GM21717 (cell line): Measurements from ENCODE around the gene PTPRN2.
"Not testable (repeated sequence)": the region's sequence is repeated elsewhere in the genome, so short reads cannot be mapped to it uniquely, and the experiment has no call there.

ENCODE experiments used
- ATAC-seq: cut with Tn5 transposase; IDR thresholded peaks from one replicate; pipeline ENCODE4 v1.9.1; 2021; ENCODE audit warnings: mild to moderate bottlenecking, moderate library complexity; ENCODE audit not compliant: unreplicated experiment

PTPRN2 gene

DNA sequence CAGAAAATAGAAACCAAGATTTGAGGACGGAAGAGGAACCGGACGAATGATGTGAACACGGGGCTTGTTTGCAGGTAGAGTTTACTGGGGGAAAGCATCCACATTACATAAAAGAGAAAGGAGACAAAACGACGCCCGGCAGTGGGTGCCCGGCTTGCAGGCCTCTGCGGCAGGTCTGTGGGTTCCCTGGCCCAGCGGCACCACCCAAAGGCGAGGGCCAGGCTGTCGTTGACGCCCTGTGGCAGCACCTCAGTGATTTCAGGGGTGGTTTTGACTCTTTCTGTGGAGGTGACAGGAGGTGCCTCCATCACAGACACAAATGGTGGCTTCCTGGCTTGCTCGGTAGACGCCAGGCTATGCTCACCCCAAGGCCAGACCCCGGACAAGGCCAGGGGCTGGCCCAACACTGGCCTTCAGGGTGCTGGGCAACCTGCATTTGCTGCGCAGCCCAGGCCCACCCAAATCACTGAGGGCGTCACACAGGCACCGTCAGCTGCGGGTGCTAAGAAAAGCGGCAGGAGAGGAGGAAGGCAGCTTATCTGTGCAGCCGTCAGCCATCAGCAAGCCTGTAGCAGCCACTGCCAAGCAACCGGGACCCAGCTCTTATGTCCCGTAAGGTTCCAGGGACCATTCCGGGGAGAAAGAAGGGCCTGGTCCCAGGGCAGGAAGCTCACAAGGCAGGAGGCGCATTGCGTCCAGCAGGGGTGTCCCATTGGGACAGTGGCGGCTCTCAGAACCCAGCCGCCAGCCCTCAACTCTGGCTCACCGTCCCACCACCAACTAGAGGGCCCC, 230.3 kb downstream of the PTPRN2 start:
- ATAC-seq, result no peak

DNA sequence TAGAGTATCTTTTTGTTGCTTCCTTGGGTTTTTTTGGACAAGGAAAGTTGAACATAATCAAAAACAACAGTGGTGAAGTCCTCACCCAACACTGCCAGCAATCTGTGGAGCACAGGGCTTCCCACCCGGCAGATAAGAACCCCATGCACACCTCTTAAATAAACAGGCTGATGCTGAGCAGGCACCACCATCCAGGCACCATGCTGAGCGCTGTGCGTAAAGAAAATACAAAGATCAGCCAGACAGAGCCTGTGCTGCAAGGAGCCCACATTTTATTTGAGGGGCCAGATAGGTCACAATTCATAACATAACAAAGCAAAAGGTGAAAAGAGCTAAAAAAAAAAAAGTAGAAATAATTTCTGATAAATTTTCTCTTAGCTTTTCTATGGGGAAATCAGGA, 231.2 kb downstream of the PTPRN2 start:
- ATAC-seq, result no peak

DNA sequence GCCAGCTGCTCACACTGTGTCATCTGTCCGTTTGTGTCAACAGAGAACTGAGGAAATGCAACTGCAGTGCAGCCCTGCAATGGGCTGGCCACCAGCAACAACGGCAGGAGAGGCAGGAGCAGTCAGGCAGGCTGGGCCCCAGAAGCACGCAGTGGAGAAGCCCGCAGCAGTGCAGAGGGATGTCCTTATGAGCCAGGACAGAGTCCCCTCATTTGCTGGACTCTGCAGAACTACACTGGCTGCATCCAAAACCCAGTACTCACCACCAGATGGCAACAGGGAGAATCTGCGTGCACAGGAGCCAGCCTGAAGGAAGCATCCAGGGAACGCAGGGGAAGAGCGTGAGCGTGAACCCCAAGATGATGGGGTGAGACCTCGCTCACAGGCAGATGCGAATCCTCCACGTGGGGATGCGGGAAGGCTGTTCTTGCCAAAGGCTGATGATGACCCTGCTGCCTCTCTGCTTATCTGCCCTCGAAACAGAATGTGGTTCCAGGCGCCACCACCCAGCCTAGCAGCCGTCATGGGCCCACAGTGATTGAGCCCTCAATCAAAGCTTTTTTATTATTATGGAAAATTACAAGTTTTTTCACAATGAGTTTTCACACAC, 232.1 kb downstream of the PTPRN2 start:
- ATAC-seq, result no peak

DNA sequence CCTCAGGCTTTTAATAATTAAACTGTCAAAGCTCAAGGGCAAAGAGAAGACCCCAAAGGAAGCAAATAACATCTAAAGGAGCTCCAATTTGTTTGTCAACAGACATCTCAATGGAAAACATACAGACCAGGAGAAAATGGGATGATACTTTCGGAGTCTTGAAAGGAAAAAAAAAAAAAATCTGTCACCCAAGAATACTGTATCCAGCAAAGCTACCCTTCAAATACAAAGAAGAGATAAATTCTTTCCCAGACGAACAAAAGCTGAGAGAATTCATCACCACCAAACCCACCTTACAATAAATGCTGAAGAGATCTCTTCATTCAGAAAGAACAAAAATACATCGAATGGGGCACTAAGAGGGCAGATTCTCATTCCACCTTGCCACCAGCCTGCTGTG, 232.8 kb downstream of the PTPRN2 start:
- ATAC-seq, result no peak

DNA sequence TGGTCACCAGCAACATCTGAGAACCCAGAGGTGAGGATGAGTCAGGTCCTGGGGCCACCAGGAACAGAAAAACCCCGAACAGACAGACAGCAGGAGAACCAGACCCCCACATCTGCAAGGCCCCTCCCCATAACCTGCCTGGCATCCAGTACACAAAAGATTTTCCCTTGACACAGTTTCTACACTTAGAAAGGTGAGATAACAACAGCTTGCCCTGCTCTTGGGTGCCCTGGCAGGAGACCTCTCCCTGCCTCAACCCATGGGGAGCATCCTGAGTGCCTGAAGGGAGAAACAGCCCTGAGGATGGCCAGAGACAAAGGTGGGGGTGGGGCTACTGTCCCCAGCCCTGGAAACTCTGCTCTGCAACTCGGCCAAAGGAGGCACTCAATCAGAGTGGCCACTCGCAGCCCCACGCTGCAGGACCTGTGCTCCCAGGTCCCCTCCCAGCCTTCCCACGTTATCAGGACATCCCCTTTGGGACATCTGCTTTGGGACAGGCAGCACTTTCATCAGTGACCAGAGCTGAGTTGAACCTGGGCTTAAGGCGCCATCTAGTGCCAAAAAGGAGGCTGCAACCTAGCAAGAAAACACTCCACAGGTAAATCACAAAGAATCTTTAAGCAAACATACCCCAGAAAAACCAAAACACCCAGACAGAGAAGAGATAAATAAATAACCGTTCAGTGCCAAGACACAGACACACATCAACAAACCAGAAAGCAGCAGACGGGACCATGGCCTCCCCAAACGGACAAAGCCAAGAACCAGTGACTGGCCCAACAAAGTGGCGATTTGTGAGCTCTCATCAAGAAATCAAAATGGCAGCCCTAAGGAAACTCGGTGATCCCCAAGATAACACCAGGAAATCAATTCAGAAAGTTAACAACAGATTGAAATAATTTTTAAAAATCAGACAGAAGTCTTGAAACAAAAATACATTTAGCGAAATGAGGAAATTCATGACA, 233.7 kb downstream of the PTPRN2 start:
- no peak for ATAC-seq

DNA sequence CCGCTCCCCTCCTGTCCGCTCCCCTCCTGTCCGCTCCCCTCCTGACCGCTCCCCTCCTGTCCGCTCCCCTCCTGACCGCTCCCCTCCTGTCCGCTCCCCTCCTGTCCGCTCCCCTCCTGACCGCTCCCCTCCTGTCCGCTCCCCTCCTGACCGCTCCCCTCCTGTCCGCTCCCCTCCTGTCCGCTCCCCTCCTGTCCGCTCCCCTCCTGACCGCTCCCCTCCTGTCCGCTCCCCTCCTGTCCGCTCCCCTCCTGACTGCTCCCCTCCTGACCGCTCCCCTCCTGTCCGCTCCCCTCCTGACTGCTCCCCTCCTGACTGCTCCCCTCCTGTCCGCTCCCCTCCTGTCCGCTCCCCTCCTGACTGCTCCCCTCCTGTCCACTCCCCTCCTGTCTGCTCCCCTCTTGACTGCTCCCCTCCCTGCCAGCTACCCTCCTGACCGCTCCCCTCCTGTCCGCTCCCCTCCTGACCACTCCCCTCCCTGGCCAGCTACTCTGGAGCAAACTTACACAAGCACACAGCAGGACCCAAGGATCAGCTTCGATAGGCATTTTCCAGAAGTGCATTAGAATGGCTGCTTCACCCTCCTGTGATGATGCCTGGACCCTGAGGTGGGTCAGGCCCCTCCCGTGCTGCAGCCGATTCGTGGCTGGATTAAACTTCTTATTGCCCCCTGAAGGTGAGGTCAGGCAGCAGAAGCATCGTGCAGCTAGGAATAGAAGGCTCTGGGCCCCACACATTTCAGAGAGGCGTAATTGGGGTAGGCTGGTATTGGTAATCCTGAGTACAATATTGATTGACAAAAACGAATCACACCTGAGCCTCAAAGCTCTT, 235.5 kb downstream of the PTPRN2 start:
- ATAC-seq, result not testable (repeated sequence)

DNA sequence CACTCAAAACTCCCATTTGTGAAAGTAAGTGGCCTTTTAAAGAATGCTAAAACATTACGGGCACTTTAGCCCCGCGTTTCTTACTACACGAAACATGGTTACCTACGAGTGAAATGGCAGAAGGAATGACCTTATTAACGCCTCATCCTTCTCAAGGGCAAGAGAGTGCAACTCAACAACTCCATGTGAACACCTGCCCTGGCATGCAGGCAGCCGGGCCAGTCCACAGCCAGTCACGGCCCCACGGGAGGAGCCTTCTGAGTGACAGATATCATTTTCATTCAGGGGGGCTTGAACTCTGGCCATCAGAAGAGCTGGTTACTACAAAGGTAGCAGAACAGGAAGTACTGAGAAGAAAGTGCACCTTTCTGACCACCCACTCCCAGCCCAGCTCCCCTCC, 236.1 kb downstream of the PTPRN2 start:
- ATAC-seq, result no peak

DNA sequence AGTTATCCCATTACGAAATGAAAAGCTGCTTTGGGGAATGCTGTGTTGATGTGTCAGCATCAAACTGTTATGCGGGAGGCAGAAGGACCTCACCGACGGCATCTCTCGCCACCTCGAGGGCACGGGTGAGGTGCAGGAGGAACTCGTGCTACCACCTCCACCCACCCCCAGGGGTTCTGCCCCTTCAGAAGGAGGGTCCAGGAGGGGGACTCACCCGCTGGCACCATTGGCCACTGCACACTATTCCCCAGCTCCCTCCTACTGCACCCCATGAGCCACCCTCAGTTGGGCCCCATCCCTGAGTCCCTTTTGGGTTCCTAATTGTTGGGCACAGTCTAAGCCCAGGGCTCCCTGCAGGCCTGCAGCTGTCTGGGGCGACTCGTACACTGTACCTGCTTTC, 236.6 kb downstream of the PTPRN2 start:
- ATAC-seq, result no peak

DNA sequence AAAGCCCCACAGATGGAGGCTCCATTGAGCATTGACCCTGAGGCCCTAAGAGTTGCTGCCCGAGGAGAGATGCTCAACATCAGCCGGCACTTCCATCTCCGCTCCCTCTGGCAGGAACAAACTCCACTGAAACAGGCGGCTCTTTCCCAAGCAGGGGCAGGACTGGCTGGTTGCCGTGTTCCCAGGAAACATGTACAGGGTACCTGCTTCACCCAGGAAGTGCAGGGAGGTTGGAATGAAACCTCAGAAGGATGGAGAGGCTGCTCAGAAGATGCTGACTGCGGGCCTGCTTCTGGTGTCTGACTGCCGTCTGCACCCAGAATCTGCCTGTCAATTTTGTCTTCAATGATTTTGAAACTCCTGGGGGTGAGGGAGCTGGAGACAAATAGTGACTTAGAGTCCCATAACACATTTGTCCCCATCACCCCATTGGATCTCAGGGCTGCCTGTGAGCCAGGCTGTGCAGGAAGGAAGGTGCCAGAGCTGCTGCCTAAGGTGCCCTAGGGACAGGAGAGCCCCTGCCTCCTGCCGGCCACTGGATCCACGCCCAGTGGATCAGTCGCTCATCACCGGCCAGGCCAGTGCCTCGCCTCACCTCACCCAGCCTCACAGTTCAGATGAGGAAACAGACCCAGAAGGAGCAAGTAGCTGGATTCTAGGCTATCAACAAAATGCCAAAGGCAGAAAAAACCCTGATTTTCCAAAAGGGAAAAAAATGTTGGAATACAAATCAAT, 237.3 kb downstream of the PTPRN2 start:
- no peak for ATAC-seq

DNA sequence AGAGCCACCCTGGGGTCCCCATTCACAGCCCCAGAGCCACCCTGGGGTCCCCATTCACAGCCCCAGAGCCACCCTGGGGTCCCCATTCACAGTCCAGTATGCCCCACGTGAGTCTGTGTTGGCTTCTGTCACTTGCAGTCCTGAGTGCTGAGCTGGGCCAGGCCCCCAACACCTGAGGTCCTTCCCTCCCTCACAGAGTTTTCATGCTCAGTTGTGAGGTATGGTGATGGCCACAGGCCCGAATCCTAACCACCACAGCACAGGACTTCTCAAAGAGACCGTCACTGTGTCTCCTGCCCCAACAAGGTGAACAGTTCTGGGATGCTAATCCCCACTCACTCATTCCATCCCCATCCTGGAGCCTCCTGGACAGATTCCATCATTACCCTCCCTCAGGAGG, 239.2 kb downstream of the PTPRN2 start:
- no peak for ATAC-seq

DNA sequence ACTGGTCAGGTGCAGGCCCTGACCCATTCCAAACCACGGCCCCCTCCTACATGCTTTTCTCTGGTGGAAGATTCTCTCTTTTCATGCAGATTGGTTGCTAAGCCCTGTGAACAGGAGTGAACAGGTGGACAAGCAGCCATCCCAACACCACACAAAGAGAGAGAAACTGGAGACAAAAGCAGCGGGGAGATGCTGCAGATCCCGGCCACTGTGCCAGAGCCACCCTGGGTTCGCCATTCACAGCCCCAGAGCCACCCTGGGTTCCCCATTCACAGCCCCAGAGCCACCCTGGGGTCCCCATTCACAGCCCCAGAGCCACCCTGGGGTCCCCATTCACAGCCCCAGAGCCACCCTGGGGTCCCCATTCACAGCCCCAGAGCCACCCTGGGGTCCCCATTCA, 239.6 kb downstream of the PTPRN2 start:
- ATAC-seq, result not testable (repeated sequence)

DNA sequence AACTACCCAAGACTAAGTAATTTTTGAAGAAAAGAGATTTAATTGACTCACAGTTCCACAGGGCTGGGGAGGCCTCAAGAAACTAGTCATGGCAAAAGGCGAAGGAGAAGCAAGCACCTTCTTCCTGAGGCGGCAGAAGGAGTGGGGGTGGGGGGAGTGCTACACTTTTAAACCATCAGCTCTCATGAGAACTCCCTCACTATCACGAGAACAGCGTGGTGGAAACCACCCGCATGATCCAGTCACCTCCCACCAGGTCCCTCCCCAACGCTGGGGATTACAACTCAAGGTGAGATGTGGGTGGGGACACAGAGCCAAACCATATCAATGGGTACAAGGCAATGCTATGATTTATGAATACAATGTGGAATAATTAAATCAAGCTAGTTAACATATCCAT, 241.9 kb downstream of the PTPRN2 start:
- ATAC-seq, result no peak

DNA sequence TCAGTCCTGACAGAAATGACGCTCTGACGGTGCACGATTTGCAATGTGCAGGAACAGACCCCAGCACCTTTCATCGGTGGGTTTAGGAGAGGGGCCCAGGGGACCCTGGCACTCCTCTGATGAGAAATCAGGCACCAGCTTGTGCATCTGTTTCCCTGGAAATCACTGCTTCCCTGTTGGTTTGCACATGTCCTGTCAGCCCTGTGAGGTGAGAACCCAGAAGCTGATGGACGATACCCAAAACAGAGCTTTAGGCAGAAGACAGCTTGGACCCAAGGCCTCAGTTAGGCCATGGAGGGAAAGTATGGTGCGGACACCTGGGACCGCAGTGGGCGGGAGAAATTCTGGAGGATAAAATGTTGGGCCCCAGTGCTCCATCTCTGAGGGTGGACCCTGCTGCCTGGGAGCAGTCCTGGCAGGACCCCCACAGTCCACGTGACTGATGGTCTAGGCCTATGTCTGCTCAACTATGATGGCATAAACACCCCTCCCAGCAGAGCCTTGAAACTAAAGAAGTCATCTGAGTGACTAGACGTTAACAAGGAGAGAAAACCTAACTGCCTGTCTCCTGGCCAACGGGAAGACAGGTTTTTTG, 242.8 kb downstream of the PTPRN2 start:
- no peak for ATAC-seq

DNA sequence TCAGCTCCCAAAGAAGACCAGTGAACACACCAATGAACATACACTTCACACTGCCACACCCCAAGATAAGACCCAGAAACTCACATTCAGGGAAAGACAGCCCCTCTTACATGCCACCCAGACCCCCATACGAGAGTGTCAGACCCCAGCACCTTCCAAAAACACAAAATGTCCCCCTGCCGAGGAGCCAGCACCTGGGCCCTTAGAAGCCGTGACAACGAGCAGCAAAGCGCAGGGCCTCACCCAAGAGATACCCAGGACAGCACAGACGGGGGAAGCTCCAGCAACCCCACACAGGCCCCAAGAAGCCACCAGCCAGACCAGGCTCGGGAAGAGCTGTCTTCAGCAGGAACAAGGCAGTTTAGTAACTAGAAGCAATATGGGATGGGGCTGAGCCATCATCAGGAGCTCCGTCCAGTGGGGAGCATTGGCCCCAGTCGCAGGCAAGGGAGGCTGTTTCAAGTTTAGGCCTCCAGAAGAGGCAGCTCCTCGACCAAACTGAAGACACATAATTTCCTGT, 243.6 kb downstream of the PTPRN2 start:
- ATAC-seq, result no peak

DNA sequence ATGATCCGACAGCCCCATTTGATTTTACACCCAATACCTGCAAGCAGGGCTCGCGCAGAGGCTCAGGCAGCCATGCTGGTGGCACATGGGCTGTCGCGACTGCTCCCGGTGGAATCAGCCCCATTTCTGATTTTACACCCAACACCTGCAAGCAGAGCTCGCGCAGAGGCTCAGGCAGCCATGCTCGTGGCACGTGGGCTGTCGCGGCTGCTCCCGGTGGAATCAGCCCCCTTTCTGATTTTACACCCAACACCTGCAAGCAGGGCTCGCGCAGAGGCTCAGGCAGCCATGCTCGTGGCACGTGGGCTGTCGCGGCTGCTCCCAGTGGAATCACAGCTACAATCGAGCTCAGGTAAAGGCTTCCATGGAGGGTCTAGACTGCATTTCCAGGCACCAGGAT, 244.1 kb downstream of the PTPRN2 start:
- ATAC-seq, result no peak

DNA sequence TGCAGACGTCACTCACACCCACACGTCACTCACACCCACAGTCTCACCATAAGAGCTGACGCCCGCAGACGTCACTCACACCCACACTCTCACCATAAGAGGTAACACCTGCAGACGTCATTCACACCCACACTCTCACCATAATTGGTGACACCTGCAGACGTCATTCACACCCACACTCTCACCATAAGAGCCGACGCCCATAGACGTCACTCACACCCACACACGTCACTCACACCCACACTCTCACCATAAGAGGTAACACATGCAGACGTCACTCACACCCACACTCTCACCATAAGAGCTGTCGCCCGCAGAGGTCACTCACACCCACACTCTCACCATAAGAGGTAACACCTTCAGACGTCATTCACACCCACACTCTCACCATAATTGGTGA, 246.5 kb downstream of the PTPRN2 start:
- not testable (repeated sequence) for ATAC-seq

DNA sequence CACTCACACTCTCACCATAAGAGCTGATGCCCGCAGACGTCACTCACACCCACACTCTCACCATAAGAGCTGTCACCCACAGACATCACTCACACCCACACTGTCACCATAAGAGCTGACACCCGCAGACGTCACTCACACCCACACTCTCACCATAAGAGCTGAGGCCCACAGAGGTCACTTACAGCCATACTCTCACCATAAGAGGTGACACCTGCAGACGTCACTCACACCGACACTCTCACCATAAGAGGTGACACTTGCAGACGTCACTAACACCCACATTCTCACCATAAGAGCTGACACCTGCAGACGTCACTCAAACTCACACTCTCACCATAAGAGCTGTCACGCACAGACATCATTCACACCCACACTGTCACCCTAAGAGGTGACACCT, 250.7 kb downstream of the PTPRN2 start:
- not testable (repeated sequence) for ATAC-seq

DNA sequence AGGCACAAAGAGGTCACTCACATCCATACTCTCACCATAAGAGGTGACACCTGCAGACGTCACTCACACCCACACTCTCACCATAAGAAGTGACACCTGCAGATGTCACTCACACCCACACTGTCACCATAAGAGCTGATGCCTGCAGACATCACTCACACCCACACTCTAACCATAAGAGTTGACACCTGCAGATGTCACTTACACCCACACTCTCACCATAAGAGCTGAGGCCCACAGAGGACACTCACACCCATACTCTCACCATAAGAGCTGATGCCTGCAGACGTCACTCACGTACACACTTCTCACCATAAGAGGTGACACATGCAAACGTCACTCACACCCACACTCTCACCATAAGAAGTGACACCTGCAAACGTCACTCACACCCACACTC, 255.1 kb downstream of the PTPRN2 start:
- not testable (repeated sequence) for ATAC-seq

DNA sequence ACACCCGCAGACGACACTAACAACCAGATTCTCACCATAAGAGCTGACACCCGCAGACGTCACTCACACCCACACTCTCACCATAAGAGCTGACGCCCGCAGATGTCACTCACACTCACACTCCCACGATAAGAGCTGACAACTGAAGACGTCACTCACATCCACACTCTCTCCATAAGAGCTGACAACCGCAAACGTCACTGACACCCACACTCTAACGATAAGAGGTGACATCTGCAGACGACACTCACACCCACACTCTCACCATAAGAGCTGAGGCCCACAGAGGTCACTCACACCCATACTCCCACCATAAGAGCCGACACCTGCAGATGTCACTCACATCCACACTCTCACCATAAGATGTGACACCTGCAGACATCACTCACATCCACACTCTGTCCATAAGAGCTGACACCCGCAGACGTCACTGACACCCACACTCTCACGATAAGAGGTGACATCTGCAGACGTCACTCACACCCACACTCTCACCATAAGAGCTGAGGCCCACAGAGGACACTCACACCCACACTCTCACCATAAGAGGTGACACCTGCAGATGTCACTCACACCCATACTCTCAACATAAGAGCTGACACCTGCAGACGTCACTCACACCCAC, 255.7 kb downstream of the PTPRN2 start:
- not testable (repeated sequence) for ATAC-seq
